Measurements from ENCODE around the gene SMIM14.
"Not testable (repeated sequence)": the region's sequence is repeated elsewhere in the genome, so short reads cannot be mapped to it uniquely, and the experiment has no call there.

The SMIM14 gene

GRCh38 chr4:39510348-39510929 is 128.2 kb downstream of the SMIM14 start:
- no peak for DNase-seq (ENCODE audit: low read depth)
- H3K4me3 ChIP-seq (ENCODE audit: low read length): no peak overlapping the region
- TF ChIP-seq CTCF (conservative IDR thresholded peaks at IDR 0.05; ENCODE audit: low read depth, low read length): no peak

- no peak for TF ChIP-seq CTCF (conservative IDR thresholded peaks at IDR 0.05; ENCODE audit: low read depth, low read length)
- no peak overlapping the region for H3K4me3 ChIP-seq (ENCODE audit: low read length)
- no peak for DNase-seq (ENCODE audit: low read depth)
These were observed 133.1 kb downstream of the SMIM14 start for GRCh38 chr4:39505581-39505980.

GRCh38 chr4:39504538-39504937 is 134.1 kb downstream of the SMIM14 start:
- TF ChIP-seq CTCF (conservative IDR thresholded peaks at IDR 0.05; ENCODE audit: low read depth, low read length): no peak
- no peak overlapping the region for H3K4me3 ChIP-seq (ENCODE audit: low read length)

GRCh38 chr4:39502664-39503035 is 136.0 kb downstream of the SMIM14 start:
- DNase-seq (ENCODE audit: low read depth); H3K4me3 ChIP-seq (ENCODE audit: low read length): not testable (repeated sequence)

More at GRCh38 chr4:39504538-39504937, 134.1 kb downstream of the SMIM14 start:
- no peak for DNase-seq (ENCODE audit: low read depth)

GRCh38 chr4:39502019-39502663 is 136.5 kb downstream of the SMIM14 start:
- no peak for TF ChIP-seq CTCF (conservative IDR thresholded peaks at IDR 0.05; ENCODE audit: low read depth, low read length)
- DNase-seq (ENCODE audit: low read depth): no peak
- H3K4me3 ChIP-seq (ENCODE audit: low read length): no peak overlapping the region

GRCh38 chr4:39498727-39499020 is 140.0 kb downstream of the SMIM14 start:
- no peak for TF ChIP-seq CTCF (conservative IDR thresholded peaks at IDR 0.05; ENCODE audit: low read depth, low read length)
- H3K4me3 ChIP-seq (ENCODE audit: low read length): no peak overlapping the region
- no peak for DNase-seq (ENCODE audit: low read depth)

GRCh38 chr4:39497909-39498726 is 140.5 kb downstream of the SMIM14 start:
- DNase-seq (ENCODE audit: low read depth): no peak
- TF ChIP-seq CTCF (conservative IDR thresholded peaks at IDR 0.05; ENCODE audit: low read depth, low read length): no peak

More at GRCh38 chr4:39497909-39498726, 140.5 kb downstream of the SMIM14 start:
- H3K4me3 ChIP-seq (ENCODE audit: low read length): no peak overlapping the region

Data from retinal pigment epithelial cell (primary cell).